Activated CD8-positive, alpha-beta memory T cell treated with anti-CD3 and anti-CD28 coated beads for 24 hours (primary cell): Measurements from ENCODE around the gene TCEA2.
"Not testable (repeated sequence)": the region's sequence is repeated elsewhere in the genome, so short reads cannot be mapped to it uniquely, and the experiment has no call there.

ENCODE experiments used
- DNase-seq: peaks from one replicate; pipeline ENCODE4 v3.0.0-alpha.2; 2020

TCEA2 gene

DNA sequence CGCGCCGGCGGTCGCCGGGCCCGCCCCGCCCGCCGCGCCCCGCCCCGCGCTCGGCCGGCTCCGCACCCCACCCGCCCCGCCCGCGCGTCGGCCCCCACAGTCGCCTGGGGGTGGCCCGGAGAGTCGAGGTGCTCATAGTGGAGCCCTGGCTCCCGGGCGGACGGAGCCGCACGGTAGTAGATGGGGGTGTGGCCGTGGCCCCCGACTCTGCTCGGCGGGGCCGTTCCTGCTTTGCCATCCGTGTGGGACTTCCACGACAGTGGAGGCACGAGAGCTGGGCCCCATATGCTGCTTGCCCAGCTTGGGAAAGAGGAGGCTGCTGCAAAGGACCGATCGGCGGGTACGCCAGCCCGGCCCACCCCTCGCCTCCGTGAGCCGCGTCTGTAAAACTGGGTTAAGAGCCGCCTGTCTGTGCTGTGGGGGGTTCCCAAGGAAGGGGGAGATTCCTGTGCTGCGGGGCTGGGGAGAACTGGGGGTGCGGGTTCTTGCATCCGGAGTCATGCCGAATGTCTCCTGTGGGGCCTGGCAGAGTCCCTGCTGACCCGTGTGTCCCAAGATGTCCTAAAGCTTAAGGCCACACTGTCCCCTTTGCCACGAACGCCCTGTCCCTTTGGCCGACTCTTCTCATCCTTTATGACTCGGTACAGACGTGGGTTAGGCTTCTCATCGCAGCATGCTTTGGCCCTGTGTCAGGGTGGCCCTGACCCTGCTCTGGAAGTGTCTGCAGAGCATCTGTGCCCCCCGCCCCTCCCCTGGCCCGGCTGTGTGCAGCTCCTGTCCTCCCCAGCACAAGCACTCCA is 17.2 kb downstream of the TCEA2 start, which contains the start of gene OPRL1:
OPRL1 (plus strand) TSS at position 70 of the 800 bp plus-strand sequence. CDS start 12,639 bp downstream, outside the sequence.
- no peak for DNase-seq

DNA sequence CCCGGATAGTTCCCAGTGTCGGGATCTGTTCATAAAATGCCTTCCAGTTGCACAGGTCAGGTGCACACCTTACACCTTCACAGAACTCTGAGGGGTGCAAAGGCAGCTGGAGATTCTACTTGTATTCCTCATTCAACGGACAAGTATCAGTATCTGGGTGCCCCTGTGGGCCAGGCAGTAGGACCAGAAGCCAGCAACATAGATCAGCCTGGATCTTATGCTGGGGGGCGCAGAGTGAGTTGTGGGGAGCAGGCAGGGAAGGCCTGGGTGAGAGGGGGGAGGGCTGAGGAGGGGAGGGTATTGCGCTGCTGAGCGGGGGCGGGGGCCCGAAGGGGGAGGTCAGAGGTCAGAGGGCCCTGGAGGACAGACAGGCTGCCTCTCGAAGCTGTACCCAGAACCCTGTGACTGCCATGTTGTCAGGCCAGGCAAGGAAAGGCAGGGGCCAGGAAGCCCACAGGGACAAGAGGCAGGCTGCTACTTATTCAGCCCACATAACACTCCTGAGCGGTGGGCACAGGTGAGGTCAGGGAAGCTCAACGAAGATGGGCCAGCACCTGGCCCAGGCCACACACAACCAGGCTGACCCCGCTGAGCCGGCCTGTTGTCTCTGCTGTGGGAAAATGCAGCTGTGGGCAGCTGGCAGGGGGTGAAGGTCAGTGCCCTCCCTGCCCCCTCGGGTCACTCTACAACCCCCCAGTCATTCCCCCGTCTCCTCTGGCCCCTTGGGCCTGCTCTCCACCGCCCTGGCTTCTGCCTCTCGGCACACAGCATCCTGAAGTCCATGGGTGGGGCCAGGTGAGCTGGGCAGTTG is 18.0 kb downstream of the TCEA2 start:
- DNase-seq = no peak

DNA sequence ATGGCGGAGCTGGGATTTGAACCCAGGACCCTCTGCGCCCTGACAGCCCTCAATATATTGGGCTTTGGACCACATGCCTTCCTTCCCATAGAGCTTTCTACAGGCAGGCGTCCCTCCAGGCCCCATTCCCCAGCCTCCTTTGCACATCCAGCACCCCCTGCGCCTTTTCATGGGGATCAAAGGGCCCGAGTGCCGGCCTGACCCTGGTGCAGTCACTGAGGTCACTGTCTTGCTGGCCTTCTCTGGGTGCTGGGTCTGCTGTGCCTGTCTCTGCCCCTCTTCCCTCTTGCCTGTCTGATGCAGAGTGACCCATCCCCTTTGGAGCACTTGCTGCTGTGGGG is 18.6 kb downstream of the TCEA2 start:
- no peak for DNase-seq

DNA sequence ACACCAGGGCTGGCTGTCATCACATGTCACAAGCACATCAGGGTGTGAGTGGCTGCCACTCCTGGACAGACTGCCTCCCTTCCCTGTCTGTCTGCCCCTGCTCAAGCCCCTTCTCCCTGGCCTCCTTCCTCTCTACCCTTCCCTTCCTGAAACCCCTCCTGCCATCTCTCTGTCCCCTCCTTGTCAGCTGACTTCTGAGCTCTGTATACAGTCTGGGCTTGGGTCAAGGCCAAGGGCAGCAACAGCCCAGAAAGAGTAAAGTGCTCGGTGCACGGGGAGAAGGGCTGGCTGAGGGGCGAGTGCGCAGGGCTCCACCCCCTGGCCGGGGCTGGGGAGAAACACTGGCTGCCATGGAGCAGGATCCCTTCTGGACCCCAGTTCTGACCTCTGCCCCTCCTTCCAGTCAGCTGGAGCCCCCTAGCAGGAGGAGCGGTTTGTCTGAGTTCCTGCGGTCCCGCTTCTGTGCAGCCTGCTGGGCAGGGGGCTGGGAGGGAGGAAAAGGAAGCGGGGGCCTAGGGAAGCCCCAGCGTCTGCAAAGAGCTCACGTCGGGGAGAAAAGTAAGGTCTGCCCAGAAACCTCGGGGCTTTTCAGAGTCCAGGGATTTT is 19.2 kb downstream of the TCEA2 start:
- DNase-seq = no peak

DNA sequence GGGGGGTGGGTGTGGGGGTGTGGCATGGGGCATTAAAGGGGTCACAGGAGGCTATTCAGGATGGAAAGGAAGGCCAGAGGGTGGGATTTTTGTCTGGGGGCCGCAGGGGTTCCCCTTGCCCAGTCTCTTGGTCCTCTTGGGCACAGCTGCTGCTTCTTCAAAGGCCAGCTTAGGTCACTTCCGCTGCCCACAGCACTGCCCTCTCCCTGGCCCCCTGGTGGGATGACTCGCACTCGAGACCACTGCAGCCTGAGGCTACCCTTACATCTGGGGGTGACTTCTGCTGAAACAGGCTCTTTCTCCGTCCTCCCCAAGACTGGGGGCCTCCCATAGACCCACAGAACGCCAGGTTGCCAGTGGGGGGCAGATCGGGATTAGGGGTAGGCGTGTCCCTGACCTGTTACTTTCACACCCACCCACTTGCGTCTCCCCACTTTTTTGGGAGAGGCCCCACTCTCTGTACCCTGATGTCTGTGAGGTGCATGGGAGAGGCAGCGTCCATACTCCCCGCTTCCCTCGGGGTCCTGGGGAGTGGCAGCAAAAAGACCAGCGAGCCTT is 19.9 kb downstream of the TCEA2 start:
- no peak for DNase-seq

DNA sequence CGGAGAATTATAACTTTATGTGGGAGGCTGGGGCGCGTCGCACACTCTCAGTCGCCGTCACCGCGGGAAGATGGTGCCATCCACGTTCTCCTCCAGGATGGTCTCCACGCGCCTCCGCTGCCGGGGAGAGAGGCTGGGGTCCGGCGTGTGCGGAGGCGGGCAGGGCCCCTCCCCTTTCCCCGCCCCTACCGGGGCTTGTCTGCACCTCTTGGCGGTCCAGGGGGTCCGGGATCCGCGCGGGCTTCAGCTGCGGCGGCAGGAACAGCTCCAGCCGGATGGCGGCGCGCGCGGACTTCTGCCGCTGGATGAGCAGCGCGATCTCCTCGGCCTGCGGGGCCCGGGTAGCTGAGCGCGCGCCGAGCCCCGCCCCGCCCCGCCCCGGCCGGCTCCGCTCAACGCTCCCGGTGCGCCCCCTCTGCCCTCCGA is 20.4 kb downstream of the TCEA2 start:
- peak; percentile 87 for DNase-seq

DNA sequence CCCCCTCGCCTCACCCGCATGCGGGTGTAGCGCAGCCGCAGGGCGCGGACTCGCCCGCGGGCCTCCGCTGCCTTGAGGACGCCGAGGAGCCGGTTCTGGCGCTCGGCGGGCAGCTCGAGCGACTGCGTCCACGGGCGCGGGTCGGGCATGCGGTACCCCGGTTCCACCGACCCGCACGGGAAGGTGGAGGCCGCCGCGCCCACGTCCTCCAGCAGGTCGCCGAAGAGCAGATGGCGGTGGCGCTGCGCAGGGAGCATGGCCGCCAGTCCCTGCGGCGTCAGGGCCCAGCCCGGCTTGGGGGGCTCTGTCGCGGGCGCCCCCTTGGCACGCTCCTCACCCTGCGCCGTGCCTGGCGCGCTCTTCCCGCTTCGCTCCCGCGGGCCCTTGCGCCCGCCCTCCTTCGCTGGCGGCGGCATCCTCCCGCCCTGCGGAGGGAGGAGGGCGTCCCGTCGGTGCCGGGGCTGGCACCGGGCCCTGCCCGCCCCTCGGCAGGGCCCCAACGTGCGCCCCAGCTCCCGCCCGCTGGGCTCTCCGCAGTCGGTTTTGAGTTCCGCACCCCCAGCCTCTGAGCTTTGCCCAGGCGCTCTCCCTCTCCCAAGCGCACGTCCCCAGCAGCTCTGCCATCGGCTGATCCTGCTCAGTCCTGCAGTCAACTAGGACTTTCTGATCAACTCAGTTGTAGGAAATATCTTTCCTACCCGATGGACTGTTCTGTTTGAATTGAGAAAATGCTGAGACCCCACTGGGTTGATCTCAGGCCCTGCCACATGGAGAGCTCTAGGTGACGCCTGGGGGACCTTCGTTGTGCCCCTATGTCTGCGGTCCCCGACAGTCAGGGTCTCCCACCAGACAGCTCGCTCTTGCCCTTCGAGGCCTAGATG is 21.0 kb downstream of the TCEA2 start, which contains the start of gene LKAAEAR1:
LKAAEAR1 (minus strand) TSS at position 595 of the 881 bp plus-strand sequence; CDS start at position 416, 179 bp downstream.
- DNase-seq = no peak

DNA sequence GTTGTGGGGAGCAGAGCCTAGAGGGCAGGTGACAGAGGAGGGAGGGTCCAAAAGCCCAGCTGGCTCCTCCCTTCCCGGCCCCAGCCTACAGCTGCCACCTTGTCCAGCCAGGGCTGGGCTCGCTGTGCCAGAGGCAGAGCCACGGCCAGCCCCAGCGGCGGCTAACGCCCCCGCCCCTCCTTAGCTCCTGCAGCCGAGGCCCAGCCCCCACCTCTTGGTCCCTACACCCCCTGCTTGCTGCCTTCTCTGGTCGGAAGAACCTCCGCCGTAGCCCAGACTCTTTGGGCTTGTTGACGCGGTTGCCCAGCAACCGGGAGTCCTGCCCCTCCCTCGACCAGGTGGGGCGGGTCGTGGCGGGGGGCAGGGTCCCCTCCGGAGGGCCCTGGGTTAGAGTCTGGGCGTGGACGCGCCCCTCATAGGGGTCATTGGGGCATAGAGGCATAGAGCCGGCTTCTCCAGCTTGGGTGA is 21.7 kb downstream of the TCEA2 start:
- no peak for DNase-seq

DNA sequence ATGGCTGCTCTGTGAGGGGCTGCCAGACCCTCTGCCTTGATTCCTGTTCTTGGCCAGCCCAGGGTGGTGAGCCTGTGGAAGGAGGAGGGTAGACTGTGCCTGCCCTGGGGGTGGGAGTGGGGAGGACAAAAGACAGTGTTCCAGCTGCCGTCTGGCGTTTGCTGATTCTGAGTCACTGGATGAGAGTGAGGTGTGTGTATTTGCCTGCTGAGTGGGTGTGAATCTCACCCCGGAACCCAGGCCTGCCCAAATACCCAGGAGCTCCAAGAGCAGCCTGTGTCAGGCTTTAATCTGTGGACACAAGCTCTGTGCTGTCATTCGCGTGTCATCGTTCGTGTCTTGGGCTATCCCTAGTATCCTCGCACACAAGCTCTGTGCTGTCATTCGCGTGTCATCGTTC is 23.8 kb downstream of the TCEA2 start:
- no peak for DNase-seq

DNA sequence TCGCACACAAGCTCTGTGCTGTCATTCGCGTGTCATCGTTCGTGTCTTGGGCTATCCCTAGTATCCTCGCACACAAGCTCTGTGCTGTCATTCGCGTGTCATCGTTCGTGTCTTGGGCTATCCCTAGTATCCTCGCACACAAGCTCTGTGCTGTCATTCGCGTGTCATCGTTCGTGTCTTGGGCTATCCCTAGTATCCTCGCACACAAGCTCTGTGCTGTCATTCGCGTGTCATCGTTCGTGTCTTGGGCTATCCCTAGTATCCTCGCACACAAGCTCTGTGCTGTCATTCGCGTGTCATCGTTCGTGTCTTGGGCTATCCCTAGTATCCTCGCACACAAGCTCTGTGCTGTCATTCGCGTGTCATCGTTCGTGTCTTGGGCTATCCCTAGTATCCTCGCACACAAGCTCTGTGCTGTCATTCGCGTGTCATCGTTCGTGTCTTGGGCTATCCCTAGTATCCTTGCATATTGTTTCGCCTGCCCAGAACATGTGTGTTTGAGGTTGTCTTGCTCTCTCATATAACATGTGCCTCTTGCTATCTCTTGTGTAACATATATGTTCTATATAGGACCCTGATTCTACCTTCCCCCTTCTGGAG is 24.3 kb downstream of the TCEA2 start:
- DNase-seq = not testable (repeated sequence)

DNA sequence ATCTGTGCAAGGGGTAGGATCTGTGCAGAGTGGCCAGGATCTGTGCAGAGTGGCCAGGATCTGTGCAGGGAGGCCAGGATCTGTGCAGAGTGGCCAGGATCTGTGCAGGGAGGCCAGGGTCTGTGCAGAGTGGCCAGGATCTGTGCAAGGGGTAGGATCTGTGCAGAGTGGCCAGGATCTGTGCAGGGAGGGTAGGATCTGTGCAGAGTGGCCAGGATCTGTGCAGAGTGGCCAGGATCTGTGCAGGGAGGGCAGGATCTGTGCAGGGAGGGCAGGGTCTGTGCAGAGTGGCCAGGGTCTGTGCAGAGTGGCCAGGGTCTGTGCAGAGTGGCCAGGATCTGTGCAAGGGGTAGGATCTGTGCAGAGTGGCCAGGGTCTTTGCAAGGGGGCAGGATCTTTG is 25.6 kb downstream of the TCEA2 start:
- DNase-seq = not testable (repeated sequence)

DNA sequence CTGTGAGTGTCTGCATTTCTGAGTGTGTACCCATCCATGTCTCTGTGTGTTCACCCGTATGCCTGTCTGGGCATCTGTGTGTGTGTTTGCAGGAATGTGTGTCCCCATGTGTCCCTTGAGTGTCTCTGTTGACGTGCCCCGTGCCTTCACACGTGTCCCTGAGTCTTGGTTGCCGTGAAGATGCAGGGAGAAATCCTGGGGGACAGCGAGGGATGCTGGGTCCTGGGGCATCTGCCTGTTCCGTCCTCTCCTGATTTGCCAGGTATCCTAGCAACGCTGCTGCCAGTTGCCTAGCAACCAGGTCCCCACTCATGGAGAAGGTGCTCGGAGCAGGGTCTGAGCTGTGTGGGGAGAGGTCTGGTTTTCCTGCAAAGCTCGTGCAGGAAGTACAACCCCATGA is 27.2 kb downstream of the TCEA2 start:
- DNase-seq = no peak

DNA sequence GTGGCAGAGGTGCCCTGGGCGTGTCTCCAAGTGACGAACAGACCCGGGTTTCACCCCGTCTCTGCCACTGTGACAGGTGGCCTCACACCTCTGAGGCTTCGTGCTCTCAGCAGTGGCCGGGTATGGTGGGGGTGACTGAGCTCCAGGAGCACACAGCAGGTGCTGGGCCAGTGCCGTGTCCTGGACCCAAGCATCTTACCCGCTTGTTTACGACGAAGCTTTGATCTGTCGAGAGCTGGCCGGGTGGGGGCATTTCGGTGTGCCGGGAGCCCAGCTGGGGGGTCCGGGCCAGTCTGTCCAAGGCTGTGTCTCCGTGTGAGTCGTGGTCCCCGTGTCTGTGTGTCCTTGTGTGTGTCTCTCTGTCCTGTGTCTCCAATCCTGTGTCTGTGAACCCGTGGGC is 28.3 kb downstream of the TCEA2 start:
- DNase-seq = no peak

DNA sequence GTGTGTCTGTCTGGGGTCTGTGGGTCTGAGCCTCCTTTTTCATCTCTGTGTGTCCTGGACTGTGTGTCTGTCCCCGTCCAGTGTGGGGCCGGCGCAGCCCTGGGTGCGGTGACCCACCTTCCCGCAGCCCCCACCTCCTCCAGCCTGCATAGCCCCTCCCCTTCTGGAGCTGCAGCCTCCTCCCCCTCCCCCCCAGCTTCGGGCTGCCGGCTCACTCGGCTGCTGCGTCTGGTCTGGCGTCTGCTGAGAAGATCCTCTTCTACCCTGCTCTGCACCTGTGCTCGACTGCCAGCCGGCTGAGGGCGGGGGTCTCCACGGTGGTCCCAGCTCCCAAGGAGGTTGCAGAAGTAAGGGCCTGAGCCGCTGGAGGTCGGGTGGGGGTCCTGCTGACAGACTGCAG is 28.8 kb downstream of the TCEA2 start:
- DNase-seq = no peak

DNA sequence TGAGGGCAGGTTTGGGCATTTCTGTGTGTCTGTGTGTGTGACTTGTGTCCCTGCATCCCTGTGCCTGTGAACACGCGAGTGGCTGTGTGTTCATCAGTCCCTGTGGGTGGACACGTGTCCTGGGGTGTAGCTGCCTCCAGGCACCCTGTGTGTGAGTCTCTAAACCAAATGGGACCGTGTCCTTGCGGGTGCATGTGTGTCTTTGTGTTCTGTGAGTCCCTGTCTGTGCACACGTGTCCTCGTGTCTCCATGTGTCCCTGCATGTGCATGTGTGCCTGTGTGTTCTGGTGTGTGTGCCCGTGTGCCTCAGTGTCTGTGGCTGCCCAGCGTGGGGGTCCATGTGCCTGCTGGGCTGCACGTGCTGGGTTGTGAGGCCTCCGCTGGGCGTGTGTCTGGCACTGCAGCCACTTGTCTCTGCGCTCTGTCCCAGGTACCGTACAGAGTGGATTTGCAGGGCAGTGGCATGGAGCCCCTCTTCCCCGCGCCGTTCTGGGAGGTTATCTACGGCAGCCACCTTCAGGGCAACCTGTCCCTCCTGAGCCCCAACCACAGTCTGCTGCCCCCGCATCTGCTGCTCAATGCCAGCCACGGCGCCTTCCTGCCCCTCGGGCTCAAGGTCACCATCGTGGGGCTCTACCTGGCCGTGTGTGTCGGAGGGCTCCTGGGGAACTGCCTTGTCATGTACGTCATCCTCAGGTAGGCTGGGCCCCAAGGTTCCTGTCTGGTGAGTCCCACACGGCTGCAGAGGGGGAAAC is 29.4 kb downstream of the TCEA2 start:
- DNase-seq = no peak

DNA sequence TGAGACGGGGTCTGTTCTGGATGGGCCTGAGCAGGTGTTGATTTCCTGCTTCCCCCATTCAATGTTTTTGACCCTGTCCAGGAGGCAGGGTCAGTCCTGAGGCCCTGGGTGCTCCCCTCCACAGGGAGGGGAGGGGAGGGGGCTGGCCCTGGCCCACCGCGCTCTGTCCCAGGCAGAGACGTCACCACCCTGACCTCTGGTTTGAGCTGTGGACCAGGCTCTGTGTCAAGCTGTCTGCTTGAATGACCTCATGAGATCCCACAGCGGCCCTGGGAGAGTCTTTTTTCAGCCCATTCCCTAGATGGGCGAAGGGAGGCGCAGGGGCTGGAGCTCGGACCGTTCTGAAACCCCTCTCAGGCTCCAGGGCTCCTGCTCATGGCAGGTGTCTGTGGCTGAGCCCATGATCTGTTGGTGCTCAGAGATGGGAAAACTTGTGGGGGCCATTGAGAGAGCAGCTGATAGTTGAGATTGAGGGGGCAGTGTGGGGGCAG is 30.1 kb downstream of the TCEA2 start:
- no peak for DNase-seq

DNA sequence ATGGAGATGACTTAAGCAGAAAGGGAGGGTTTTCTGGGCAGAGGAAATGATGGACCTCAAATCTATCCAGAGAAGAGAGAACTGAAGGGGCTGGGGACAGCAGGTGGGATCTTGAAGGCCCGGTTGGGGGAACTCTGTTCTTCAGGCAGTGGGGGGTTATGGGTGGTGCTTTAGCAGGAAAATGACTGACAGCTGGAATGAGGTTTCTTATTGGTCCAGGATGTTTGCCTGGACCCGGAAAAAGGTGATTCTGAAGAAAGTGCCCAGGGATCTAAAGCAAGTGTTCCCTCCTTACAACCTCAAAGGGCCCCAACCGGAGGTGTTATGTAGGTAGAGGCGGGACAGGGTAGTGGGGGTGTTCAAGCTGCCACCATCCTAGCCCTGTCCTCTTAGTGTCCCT is 32.5 kb downstream of the TCEA2 start:
- DNase-seq = no peak

DNA sequence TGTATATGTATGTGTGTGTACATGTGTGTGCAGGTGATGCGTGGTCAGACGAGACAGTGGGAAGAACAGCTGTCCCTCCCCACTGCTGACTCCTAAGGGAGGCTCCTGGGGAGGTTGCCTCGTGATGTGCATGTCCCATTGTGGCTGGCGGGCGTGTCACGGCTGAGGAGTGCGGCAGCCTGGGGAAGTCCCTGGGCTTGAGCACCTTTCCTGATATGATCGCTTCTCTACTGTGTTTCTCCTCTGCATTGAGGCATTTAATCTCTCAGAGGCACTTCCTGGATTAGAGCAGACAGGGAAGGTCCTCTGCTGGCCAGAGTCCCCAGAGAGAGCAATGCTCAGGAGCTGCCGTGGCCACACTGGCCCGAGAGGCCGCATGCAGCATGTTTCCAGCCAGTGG is 32.9 kb downstream of the TCEA2 start:
- no peak for DNase-seq

DNA sequence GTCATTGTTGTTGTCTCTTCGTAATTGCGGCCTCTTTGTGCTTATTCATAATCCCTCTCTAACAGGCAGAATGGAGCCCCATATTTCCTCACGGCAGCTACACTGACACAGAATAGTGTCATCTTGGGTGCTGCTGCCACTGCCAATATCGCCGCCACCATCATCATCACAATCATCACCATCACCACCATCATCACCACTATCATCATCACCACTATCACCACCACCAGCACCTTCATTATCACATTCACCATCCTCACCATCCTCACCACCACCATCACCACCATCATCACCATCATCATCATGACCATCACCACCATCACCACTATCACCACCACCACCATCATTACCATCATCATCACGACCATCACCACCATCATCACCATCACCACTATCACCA is 33.5 kb downstream of the TCEA2 start:
- DNase-seq = no peak

DNA sequence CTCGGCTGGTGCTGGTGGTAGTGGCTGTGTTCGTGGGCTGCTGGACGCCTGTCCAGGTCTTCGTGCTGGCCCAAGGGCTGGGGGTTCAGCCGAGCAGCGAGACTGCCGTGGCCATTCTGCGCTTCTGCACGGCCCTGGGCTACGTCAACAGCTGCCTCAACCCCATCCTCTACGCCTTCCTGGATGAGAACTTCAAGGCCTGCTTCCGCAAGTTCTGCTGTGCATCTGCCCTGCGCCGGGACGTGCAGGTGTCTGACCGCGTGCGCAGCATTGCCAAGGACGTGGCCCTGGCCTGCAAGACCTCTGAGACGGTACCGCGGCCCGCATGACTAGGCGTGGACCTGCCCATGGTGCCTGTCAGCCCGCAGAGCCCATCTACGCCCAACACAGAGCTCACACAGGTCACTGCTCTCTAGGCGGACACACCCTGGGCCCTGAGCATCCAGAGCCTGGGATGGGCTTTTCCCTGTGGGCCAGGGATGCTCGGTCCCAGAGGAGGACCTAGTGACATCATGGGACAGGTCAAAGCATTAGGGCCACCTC is 35.5 kb downstream of the TCEA2 start:
- DNase-seq = no peak
